Measurements from ENCODE around the gene SLC8A2.

DNA sequence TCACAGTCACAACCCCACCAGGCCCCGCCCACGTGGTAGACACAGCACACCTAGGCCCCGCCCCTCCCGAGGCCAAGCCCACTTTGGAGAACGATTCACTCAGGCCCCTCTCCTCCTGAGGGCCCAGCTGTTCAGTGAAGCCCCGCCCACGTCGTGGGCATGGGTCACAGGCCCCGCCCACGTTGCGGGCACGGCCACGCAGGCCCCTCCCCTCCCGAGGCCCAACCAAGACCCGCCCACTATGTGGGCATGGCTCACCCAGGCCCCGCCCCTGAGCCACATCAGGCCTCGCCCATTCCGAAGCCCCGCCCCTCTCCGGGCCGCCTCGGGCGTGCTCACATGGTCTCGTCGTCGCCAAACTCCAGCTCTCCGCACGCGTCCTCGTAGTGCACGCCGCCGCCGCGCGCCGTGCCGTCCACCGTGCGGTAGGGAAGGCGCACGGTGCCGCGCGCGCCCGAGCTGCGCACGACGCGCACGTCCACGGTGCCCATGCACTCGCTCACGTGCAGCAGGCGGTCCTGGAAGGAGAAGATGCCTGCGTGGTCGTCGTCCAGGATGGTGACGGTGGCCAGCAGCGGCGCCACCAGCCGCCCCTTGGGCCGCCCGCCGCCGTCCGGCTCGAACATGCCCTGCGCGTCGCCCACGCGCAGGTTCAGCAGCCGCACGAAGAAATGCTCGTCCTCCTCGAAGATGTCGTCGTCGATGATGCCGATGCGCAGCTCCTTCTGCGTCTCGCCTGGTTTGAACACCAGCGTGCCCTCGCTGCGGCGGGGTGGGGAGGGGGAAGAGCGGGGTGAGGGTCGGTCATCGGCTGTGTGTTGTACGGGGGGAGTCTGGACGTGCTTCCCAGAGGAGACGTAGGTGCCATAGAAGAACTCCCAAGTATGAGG is 24.0 kb downstream of the SLC8A2 start:
- TF ChIP-seq CTCF (optimal IDR thresholded peaks at IDR 0.05 in 1 of 3, IDR thresholded peaks at IDR 0.05 in 1 of 3, conservative IDR thresholded peaks at IDR 0.05 in 1 of 3; ENCODE audit: extremely low read depth in 1 of 3, insufficient read depth in 2 of 3, low read length in 3 of 3) (no peak), EZH2 (IDR thresholded peaks at IDR 0.05; ENCODE audit: low read length) (peak; percentile 73)
